ENCODE measurements around the gene AGBL4.

Gene AGBL4

GRCh38 chr1:48898894-48899293, 1124.9 kb downstream of the AGBL4 start:
- no peak for TF ChIP-seq CTCF (IDR thresholded peaks at IDR 0.05; ENCODE audit: extremely low read depth, missing control alignments)
- DNase-seq (ENCODE audit: low spot score), result no peak

DNA sequence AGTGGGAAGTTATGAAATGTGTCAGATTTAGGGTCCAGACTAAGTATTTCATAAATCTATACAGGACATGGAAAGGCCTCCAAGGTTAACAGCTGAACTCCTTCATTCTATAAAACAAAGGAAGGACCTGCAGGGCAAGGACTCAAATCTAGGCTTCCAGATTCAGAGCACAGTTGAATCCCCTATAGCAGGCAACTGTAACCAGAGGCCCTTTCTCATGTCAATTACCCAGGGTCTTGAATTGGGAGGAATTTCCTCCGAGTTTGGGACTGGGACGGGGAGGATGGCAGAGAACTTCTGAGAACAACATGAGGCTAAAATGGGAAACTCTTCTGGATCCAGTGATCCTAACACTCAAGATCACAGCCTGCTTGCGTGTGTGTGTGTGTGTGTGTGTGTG, 1134.1 kb downstream of the AGBL4 start:
- DNase-seq (ENCODE audit: low spot score), result no peak
- no peak for TF ChIP-seq CTCF (IDR thresholded peaks at IDR 0.05; ENCODE audit: extremely low read depth, missing control alignments)

DNA sequence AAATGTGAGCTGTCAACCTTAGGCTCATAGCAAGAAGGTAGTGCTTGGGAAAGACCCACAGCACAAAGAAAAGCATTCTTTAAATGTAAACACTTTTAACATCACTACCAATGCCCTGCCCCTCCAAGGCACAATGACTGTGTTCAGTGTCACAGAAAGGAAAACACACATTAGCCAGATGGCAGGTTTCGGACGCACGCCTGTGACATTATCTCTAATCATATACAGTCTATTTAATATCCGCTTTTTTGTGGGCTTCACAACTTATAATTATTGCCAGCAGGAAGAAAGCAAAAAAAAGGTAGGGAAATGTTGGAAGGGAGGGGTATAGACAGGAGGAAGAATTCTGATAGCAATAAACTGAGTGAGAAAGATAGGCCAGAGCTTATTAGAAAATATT, 1134.7 kb downstream of the AGBL4 start:
- no peak for DNase-seq (ENCODE audit: low spot score)
- TF ChIP-seq CTCF (IDR thresholded peaks at IDR 0.05; ENCODE audit: extremely low read depth, missing control alignments), result no peak

- DNase-seq (ENCODE audit: low spot score), result no peak
- no peak for TF ChIP-seq CTCF (IDR thresholded peaks at IDR 0.05; ENCODE audit: extremely low read depth, missing control alignments)
These were observed 1136.0 kb downstream of the AGBL4 start for GRCh38 chr1:48887796-48888195.

DNA sequence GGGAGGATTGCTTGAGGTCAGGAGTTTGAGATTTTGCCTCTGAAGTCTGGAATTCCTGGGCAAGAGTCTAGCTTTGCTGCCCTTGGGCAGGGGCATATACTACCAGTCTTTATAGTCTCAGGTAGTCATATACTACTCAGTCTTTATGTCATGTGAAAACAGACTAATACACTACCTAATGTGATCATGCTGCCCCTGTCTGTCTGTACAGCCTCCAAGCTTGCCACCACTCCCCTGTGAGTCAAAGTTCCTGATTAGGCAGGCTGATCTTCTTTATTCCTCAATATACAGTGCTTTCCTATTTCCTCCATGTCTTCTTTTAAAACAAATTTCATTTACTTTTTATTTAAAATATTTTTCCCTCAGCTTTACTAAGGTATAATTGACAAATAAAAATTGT, 1141.7 kb downstream of the AGBL4 start:
- TF ChIP-seq CTCF (IDR thresholded peaks at IDR 0.05; ENCODE audit: extremely low read depth, missing control alignments), result no peak
- DNase-seq (ENCODE audit: low spot score), result no peak

GRCh38 chr1:48878191-48878940, 1145.4 kb downstream of the AGBL4 start:
- no peak for DNase-seq (ENCODE audit: low spot score)
- TF ChIP-seq CTCF (IDR thresholded peaks at IDR 0.05; ENCODE audit: extremely low read depth, missing control alignments), result no peak

DNA sequence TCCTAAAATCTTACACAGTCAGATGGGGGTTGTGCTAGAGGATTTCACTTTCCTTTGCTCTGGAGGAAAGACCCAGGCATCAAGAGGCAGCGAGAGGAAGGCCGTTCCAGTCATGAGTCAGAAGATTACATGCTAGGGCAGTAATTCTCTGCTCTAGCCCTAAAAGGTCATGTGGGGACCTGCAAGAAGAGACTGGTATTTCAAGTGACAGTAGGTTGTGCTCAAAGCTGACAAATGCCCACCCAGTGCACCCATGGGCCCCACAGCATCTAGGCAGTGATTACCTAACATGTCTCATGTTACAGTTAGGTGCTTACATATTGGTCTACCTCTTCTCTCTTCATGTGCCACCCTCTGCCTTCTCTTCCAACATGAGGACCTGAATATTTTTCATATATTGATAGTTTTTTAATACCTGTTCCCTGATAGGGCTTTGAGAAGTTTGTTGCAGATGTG, 1147.4 kb downstream of the AGBL4 start:
- TF ChIP-seq CTCF (IDR thresholded peaks at IDR 0.05; ENCODE audit: extremely low read depth, missing control alignments), result no peak
- no peak for DNase-seq (ENCODE audit: low spot score)

Measured in GM20000 (cell line).